Upper lobe of left lung (tissue), 6 donors: Measurements from ENCODE around the gene CPM. TPM values are rescaled to one million over a fixed set of nuclear protein-coding genes. Genes with fewer than 3 reads are reported as not detected.

Source experiments
- ATAC-seq, 2 donors: fragments of 200-7000 bp; cut with Tn5 transposase; one replicate each; pipeline ENCODE4 v1.9.1; 2022; ENCODE audit warnings: mild to moderate bottlenecking in 2 of 2, moderate library complexity in 2 of 2; ENCODE audit not compliant: low FRiP score in 2 of 2
- DNase-seq, 2 donors: peaks; one replicate each; pipeline ENCODE4 v3.0.0-alpha.2; 2019 to 2020
- H3K27ac ChIP-seq, 4 donors: fragments of 200-600 bp; sonication (generic); one replicate each; pipeline ENCODE4 v1.5.1; 2016 to 2019
- H3K27me3 ChIP-seq, 4 donors: fragments of 200-600 bp; sonication (generic); one replicate each; pipeline ENCODE4 v1.5.1; 2017 to 2019
- H3K36me3 ChIP-seq, 4 donors: fragments of 200-600 bp; sonication (generic); one replicate each; pipeline ENCODE4 v1.5.1; 2016 to 2019
- H3K4me1 ChIP-seq, 4 donors: fragments of 200-600 bp; sonication (generic); one replicate each; pipeline ENCODE4 v1.5.1; 2018 to 2019
- H3K4me3 ChIP-seq, 4 donors: fragments of 200-600 bp; sonication (generic); one replicate each; pipeline ENCODE4 v1.5.1; 2017 to 2019; ENCODE audit warnings: mild to moderate bottlenecking in 2 of 4, moderate library complexity in 1 of 4
- H3K9me3 ChIP-seq, 4 donors: fragments of 200-600 bp; sonication (generic); one replicate each; pipeline ENCODE4 v1.5.1; 2018 to 2019
- CTCF ChIP-seq, 6 experiments: fragments of 450-650 bp in 4 of 6; fragments of 200-600 bp in 2 of 6; sonication (generic) in 2 of 6; IDR thresholded peaks; one replicate each; pipeline ENCODE4 v1.5.1; 2016 to 2019; ENCODE audit warnings: antibody characterized with exemption in 6 of 6
- EP300 ChIP-seq, 4 donors: sonication (generic); formaldehyde crosslinking; IDR thresholded peaks; one replicate each; pipeline ENCODE4 v1.5.1; 2017; ENCODE audit warnings: antibody characterized with exemption in 4 of 4, control low read depth in 2 of 4
- POLR2A ChIP-seq, 4 donors: fragments of 450-650 bp; IDR thresholded peaks; one replicate each; pipeline ENCODE4 v1.5.1; 2016 to 2017; ENCODE audit warnings: antibody characterized with exemption in 4 of 4, mild to moderate bottlenecking in 2 of 4
- POLR2AphosphoS5 ChIP-seq, 2 donors: sonication (generic); formaldehyde crosslinking; IDR thresholded peaks; one replicate each; pipeline ENCODE4 v1.5.1; 2017; ENCODE audit warnings: antibody characterized with exemption in 2 of 2
- WGBS, 2 donors: methylation state at CpG; one replicate each; pipeline ENCODE4 v1.1.5; 2017 to 2018; 5-methylcytosine and 5-hydroxymethylcytosine counted together
- total RNA-seq, 6 donors: library from RNA; depleted of rRNA in 4 of 6; stranded (reverse); fragments of >200 nt in 4 of 6; gene quantifications; one replicate each; pipeline versions ENCODE4 v1.1.0 to v1.2.1, GENCODE V29; 2016 to 2021
- donor health status: DM: no; HTN: no; CAD: no; lungs with moderate emphysema.
- donor health status: DM: no; HTN: yes; CAD: no; lungs with severe emphysema.

CPM gene
- total RNA-seq, 6 donors from 2014 or later: 143 to 393 (median 303) TPM

- no peak for DNase-seq
- peaks cover 25 to 44% (median 37%) of the 10 kb centered on the region in 4 donors for H3K36me3 ChIP-seq
- no peak overlapping the region for H3K4me3 ChIP-seq
- 66 to 80% methylated on average over 6 of the region's 6 CpGs for WGBS, 2 donors
- H3K27me3 ChIP-seq: no peaks in the 10 kb centered on the region
- no peaks in the 10 kb centered on the region for H3K9me3 ChIP-seq
- no peak for ATAC-seq
- no peak for TF ChIP-seq POLR2AphosphoS5 (IDR thresholded peaks at IDR 0.05)
- TF ChIP-seq CTCF (IDR thresholded peaks at IDR 0.05): no peak
- no peak for TF ChIP-seq POLR2A (IDR thresholded peaks at IDR 0.05)
- TF ChIP-seq EP300 (IDR thresholded peaks at IDR 0.05): no peak
- peaks cover 0 to 5% (median 2%) of the 10 kb centered on the region in 4 donors for H3K4me1 ChIP-seq
- no peak overlapping the region for H3K27ac ChIP-seq
Measured at GRCh38 chr12:68871921-68872320, 61.0 kb downstream of the CPM start.

- no peak overlapping the region for H3K27ac ChIP-seq
- WGBS, 2 donors: 74 to 79% methylated on average over 8 of the region's 8 CpGs
- no peak for TF ChIP-seq CTCF (IDR thresholded peaks at IDR 0.05)
- no peak for TF ChIP-seq POLR2A (IDR thresholded peaks at IDR 0.05)
- TF ChIP-seq POLR2AphosphoS5 (IDR thresholded peaks at IDR 0.05): no peak
- TF ChIP-seq EP300 (IDR thresholded peaks at IDR 0.05): no peak
- no peak overlapping the region for H3K4me3 ChIP-seq
- DNase-seq: no peak
- H3K36me3 ChIP-seq: peaks cover 29 to 49% (median 40%) of the 10 kb centered on the region in 4 donors
- H3K9me3 ChIP-seq: no peaks in the 10 kb centered on the region
- H3K27me3 ChIP-seq: no peaks in the 10 kb centered on the region
- no peak for ATAC-seq
- H3K4me1 ChIP-seq: peaks cover 0 to 4% (median 1%) of the 10 kb centered on the region in 4 donors
Measured at GRCh38 chr12:68871396-68871795, 61.6 kb downstream of the CPM start.

GRCh38 chr12:68870443-68870842 is 62.5 kb downstream of the CPM start:
- peaks cover 34 to 58% (median 44%) of the 10 kb centered on the region in 4 donors for H3K36me3 ChIP-seq
- peaks cover 0 to 4% (median 0%) of the 10 kb centered on the region in 4 donors for H3K4me1 ChIP-seq
- no peak for ATAC-seq
- DNase-seq: no peak
- no peaks in the 10 kb centered on the region for H3K9me3 ChIP-seq
- no peak overlapping the region for H3K4me3 ChIP-seq
- 82 to 85% methylated on average over 6 of the region's 6 CpGs for WGBS, 2 donors
- TF ChIP-seq POLR2AphosphoS5 (IDR thresholded peaks at IDR 0.05): no peak
- TF ChIP-seq CTCF (IDR thresholded peaks at IDR 0.05): no peak
- no peak for TF ChIP-seq EP300 (IDR thresholded peaks at IDR 0.05)
- TF ChIP-seq POLR2A (IDR thresholded peaks at IDR 0.05): no peak
- H3K27ac ChIP-seq: no peak overlapping the region
- H3K27me3 ChIP-seq: no peaks in the 10 kb centered on the region

- H3K9me3 ChIP-seq: no peaks in the 10 kb centered on the region
- H3K27me3 ChIP-seq: no peaks in the 10 kb centered on the region
- no peak overlapping the region for H3K27ac ChIP-seq
- TF ChIP-seq EP300 (IDR thresholded peaks at IDR 0.05): no peak
- no peak for TF ChIP-seq CTCF (IDR thresholded peaks at IDR 0.05)
- no peak for TF ChIP-seq POLR2AphosphoS5 (IDR thresholded peaks at IDR 0.05)
- no peak for TF ChIP-seq POLR2A (IDR thresholded peaks at IDR 0.05)
- peaks cover 0 to 4% (median 0%) of the 10 kb centered on the region in 4 donors for H3K4me1 ChIP-seq
- DNase-seq (no peak), ATAC-seq (no peak)
- 86 to 96% methylated on average over 5 of the region's 5 CpGs for WGBS, 2 donors
- H3K36me3 ChIP-seq: peaks cover 34 to 61% (median 48%) of the 10 kb centered on the region in 4 donors
- H3K4me3 ChIP-seq: no peak overlapping the region
Measured at GRCh38 chr12:68870011-68870410, 63.0 kb downstream of the CPM start.
